Smooth muscle cell (in vitro differentiated cells): ENCODE measurements around the gene MPIG6B. TPM values are rescaled to one million over a fixed set of nuclear protein-coding genes. Genes with fewer than 3 reads are reported as not detected.

Source experiments
- DNase-seq: peaks from one replicate; lab custom pipeline; 2025; ENCODE audit not compliant: unreplicated experiment; lab: John Stamatoyannopoulos, UW
- H2AFZ ChIP-seq: fragments of 200-600 bp; sonication (generic); 2 replicates; pipeline ENCODE4 v1.6.0; 2016; ENCODE audit warnings: antibody characterized with exemption, low read depth, mild to moderate bottlenecking
- H3F3A ChIP-seq: fragments of 200-600 bp; sonication (generic); 2 replicates; pipeline ENCODE4 v1.6.0; 2017; ENCODE audit warnings: antibody characterized with exemption, low read depth
- H3K27ac ChIP-seq: fragments of 200-600 bp; sonication (generic); 2 replicates; pipeline ENCODE4 v1.5.1; 2016; ENCODE audit warnings: low read depth, mild to moderate bottlenecking
- H3K27me3 ChIP-seq: fragments of 200-600 bp; sonication (generic); 2 replicates; pipeline ENCODE4 v1.6.1; 2016; ENCODE audit warnings: low read depth, mild to moderate bottlenecking
- H3K36me3 ChIP-seq: fragments of 200-600 bp; sonication (generic); 2 replicates; pipeline ENCODE4 v1.5.1; 2016; ENCODE audit warnings: low read depth
- H3K4me1 ChIP-seq: fragments of 200-600 bp; sonication (generic); 2 replicates; pipeline ENCODE4 v1.5.1; 2016; ENCODE audit warnings: low read depth
- H3K4me2 ChIP-seq: fragments of 200-600 bp; sonication (generic); 2 replicates; pipeline ENCODE4 v1.6.0; 2016; ENCODE audit warnings: mild to moderate bottlenecking
- H3K4me3 ChIP-seq: fragments of 200-600 bp; sonication (generic); 2 replicates; pipeline ENCODE4 v1.5.1; 2016; ENCODE audit warnings: mild to moderate bottlenecking
- H3K79me2 ChIP-seq: fragments of 200-600 bp; sonication (generic); 2 replicates; pipeline ENCODE4 v1.6.0; 2016; ENCODE audit warnings: low read depth, mild to moderate bottlenecking
- H3K9ac ChIP-seq: fragments of 200-600 bp; sonication (generic); 2 replicates; pipeline ENCODE4 v1.6.0; 2016; ENCODE audit warnings: low read depth
- H3K9me3 ChIP-seq: fragments of 200-600 bp; sonication (generic); replicated peaks from 2 replicates; pipeline ENCODE4 v1.5.1; 2016; ENCODE audit warnings: low read depth
- H4K20me1 ChIP-seq: fragments of 200-600 bp; sonication (generic); 2 replicates; pipeline ENCODE4 v1.6.0; 2016; ENCODE audit warnings: low read depth
- WGBS: methylation state at CpG from one replicate; pipeline ENCODE4 v1.1.7; 2016; ENCODE audit warnings: low lambda C conversion rate; 5-methylcytosine and 5-hydroxymethylcytosine counted together
- polyA plus RNA-seq: library from polyadenylated mRNA; unstranded; fragments of >200 nt; fragmentation: Nextera tagmentation; extraction: Ambion mirVana; gene quantifications from 2 replicates; pipeline ENCODE4 v1.2.1, GENCODE V29; 2016
- total RNA-seq: library from RNA; depleted of rRNA; stranded (reverse); fragments of >200 nt; gene quantifications from 2 replicates; pipeline ENCODE4 v1.2.3, GENCODE V29; 2014
- TF ChIP-seq, protein P1 (sequence below): fragments of 200-600 bp; sonication (generic); IDR thresholded peaks from 2 replicates; pipeline ENCODE4 v1.5.1; 2017; ENCODE audit warnings: borderline replicate concordance, mild to moderate bottlenecking, antibody characterized with exemption; ENCODE audit not compliant: insufficient read depth, poor library complexity, severe bottlenecking

The MPIG6B gene
- total and polyA plus RNA-seq, 2 experiments from 2014 or later: not detected

- H3K4me3 ChIP-seq: no peak overlapping the region
- peak overlapping the region; percentile 35 for H3K27ac ChIP-seq
- no peaks in the 10 kb centered on the region for H3K27me3 ChIP-seq
- no peak for DNase-seq
- H2AFZ ChIP-seq: no peak overlapping the region
- no peak overlapping the region for H3K9ac ChIP-seq
- peaks cover 28% of the 10 kb centered on the region for H3K4me1 ChIP-seq
- no peaks in the 10 kb centered on the region for H3K9me3 ChIP-seq
- peaks cover 56% of the 10 kb centered on the region for H3F3A ChIP-seq
- TF ChIP-seq, protein P1, sequence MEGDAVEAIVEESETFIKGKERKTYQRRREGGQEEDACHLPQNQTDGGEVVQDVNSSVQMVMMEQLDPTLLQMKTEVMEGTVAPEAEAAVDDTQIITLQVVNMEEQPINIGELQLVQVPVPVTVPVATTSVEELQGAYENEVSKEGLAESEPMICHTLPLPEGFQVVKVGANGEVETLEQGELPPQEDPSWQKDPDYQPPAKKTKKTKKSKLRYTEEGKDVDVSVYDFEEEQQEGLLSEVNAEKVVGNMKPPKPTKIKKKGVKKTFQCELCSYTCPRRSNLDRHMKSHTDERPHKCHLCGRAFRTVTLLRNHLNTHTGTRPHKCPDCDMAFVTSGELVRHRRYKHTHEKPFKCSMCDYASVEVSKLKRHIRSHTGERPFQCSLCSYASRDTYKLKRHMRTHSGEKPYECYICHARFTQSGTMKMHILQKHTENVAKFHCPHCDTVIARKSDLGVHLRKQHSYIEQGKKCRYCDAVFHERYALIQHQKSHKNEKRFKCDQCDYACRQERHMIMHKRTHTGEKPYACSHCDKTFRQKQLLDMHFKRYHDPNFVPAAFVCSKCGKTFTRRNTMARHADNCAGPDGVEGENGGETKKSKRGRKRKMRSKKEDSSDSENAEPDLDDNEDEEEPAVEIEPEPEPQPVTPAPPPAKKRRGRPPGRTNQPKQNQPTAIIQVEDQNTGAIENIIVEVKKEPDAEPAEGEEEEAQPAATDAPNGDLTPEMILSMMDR: no peak
- peaks cover 53% of the 10 kb centered on the region for H3K79me2 ChIP-seq
- no peaks in the 10 kb centered on the region for H3K36me3 ChIP-seq
- H4K20me1 ChIP-seq: peaks cover 56% of the 10 kb centered on the region
- H3K4me2 ChIP-seq: no peak overlapping the region
- WGBS: 97% methylated on average over 3 of the region's 3 CpGs
These were observed 8.9 kb downstream of the MPIG6B start for GRCh38 chr6:31732029-31732428.

DNA sequence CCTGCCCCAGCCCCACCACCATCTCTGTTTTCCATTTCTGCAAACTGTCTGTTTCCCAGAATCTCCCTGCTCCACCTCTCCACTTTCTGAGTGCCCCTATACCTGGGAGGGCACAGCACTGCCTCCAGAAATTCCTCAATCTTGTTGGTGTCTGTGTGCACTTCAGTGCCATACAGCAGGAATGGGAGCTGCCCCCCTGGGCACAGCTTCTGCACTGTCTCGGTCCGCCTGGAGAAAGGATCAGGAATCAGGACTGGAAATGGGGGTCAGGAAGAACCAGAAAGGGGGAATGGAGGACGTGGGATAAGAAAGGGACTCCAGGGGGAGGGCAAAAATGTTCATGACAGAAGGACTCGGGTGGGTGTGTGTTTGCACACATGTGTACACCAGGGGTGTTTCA is 10.6 kb downstream of the MPIG6B start:
- Histone ChIP-seq H3K79me2 (peaks cover 51% of the 10 kb centered on the region), H3K9me3 (no peaks in the 10 kb centered on the region), H3F3A (peaks cover 60% of the 10 kb centered on the region), H2AFZ (no peak overlapping the region), H3K9ac (peak overlapping the region; percentile 89), H3K4me2 (peak overlapping the region; percentile 100), H3K36me3 (no peaks in the 10 kb centered on the region), H3K4me1 (peaks cover 42% of the 10 kb centered on the region), H3K4me3 (peak overlapping the region; percentile 99), H3K27ac (peak overlapping the region; percentile 84), H4K20me1 (peaks cover 49% of the 10 kb centered on the region), H3K27me3 (no peaks in the 10 kb centered on the region)
- DNase-seq: no peak
- TF ChIP-seq, protein P1: no peak
- 94% methylated on average over 4 of the region's 4 CpGs for WGBS

GRCh38 chr6:31734247-31734820 is 11.2 kb downstream of the MPIG6B start:
- H3K4me3 ChIP-seq: peak overlapping the region; percentile 99
- peaks cover 45% of the 10 kb centered on the region for H4K20me1 ChIP-seq

More at GRCh38 chr6:31734247-31734820, 11.2 kb downstream of the MPIG6B start:
- Histone ChIP-seq H3K4me2 (peak overlapping the region; percentile 100), H3K9me3 (no peaks in the 10 kb centered on the region), H2AFZ (no peak overlapping the region), H3K79me2 (peaks cover 47% of the 10 kb centered on the region), H3K4me1 (peaks cover 43% of the 10 kb centered on the region), H3K36me3 (no peaks in the 10 kb centered on the region), H3K27ac (peak overlapping the region; percentile 84), H3K9ac (peak overlapping the region; percentile 89), H3K27me3 (no peaks in the 10 kb centered on the region), H3F3A (peaks cover 60% of the 10 kb centered on the region)
- DNase-seq: no peak
- 0% methylated on average over 2 of the region's 2 CpGs for WGBS
- TF ChIP-seq, protein P1: no peak
